H9 (cell line): ENCODE measurements around the gene POC1B. TPM values are rescaled to one million over a fixed set of nuclear protein-coding genes. Genes with fewer than 3 reads are reported as not detected.

ENCODE experiments used
- DNase-seq: peaks from one replicate; pipeline ENCODE4 v3.0.0-alpha.2; 2017
- H2AFZ ChIP-seq: one replicate; pipeline ENCODE4 v1.6.1; 2013; ENCODE audit warnings: mild to moderate bottlenecking, low read length, control low read depth, moderate library complexity
- H2AK5ac ChIP-seq: 2 replicates; pipeline ENCODE4 v1.6.1; 2013; ENCODE audit warnings: low read length, control low read depth, mixed read lengths; ENCODE audit not compliant: insufficient read length
- H2BK120ac ChIP-seq: one replicate; pipeline ENCODE4 v1.6.1; 2013; ENCODE audit warnings: low read depth, mild to moderate bottlenecking, low read length, control low read depth, inconsistent platforms; ENCODE audit not compliant: poor library complexity, severe bottlenecking
- H2BK12ac ChIP-seq: 2 replicates; pipeline ENCODE4 v1.6.1; 2013; ENCODE audit warnings: low read length, control low read depth, mixed read lengths, low read depth; ENCODE audit not compliant: insufficient read length
- H2BK15ac ChIP-seq: 2 replicates; pipeline ENCODE4 v1.6.1; 2013; ENCODE audit warnings: low read depth, low read length, control low read depth
- H2BK20ac ChIP-seq: one replicate; pipeline ENCODE4 v1.6.1; 2013; ENCODE audit warnings: low read depth, mild to moderate bottlenecking, low read length, control low read depth, inconsistent platforms; ENCODE audit not compliant: poor library complexity, severe bottlenecking
- H2BK5ac ChIP-seq: 2 replicates; pipeline ENCODE4 v1.6.1; 2013; ENCODE audit warnings: low read length, control low read depth, mixed read lengths; ENCODE audit not compliant: insufficient read length
- H3K14ac ChIP-seq: 2 replicates; pipeline ENCODE4 v1.6.1; 2013; ENCODE audit warnings: low read length, control low read depth; ENCODE audit not compliant: insufficient read depth
- H3K18ac ChIP-seq: 2 replicates; pipeline ENCODE4 v1.6.1; 2013; ENCODE audit warnings: low read depth, mild to moderate bottlenecking, mixed read lengths, low read length, control low read depth; ENCODE audit not compliant: insufficient read length
- H3K23ac ChIP-seq: 2 replicates; pipeline ENCODE4 v1.6.1; 2013; ENCODE audit warnings: low read length, control low read depth, mixed read lengths, low read depth; ENCODE audit not compliant: insufficient read length
- H3K23me2 ChIP-seq: 2 replicates; pipeline ENCODE4 v1.6.1; 2013; ENCODE audit warnings: low read depth, mild to moderate bottlenecking, mixed read lengths, low read length, control low read depth; ENCODE audit not compliant: insufficient read length, poor library complexity, severe bottlenecking
- H3K27ac ChIP-seq: 2 replicates; pipeline ENCODE4 v1.5.1; 2013; ENCODE audit warnings: low read length, control low read depth, mixed read lengths, low read depth; ENCODE audit not compliant: insufficient read length
- H3K27me3 ChIP-seq: 2 replicates; pipeline ENCODE4 v1.6.1; 2013; ENCODE audit warnings: low read length, control low read depth, inconsistent platforms; ENCODE audit not compliant: insufficient read depth
- H3K4ac ChIP-seq: 2 replicates; pipeline ENCODE4 v1.6.1; 2013; ENCODE audit warnings: low read depth, mild to moderate bottlenecking, control low read depth, inconsistent platforms, low read length, moderate library complexity
- H3K4me1 ChIP-seq: 2 replicates; pipeline ENCODE4 v1.6.1; 2013; ENCODE audit warnings: low read length, control low read depth, inconsistent platforms; ENCODE audit not compliant: insufficient read depth
- H3K4me2 ChIP-seq: 2 replicates; pipeline ENCODE4 v1.6.1; 2013; ENCODE audit warnings: low read length, control low read depth, mixed read lengths; ENCODE audit not compliant: insufficient read length, insufficient read depth
- H3K56ac ChIP-seq: 2 replicates; pipeline ENCODE4 v1.6.1; 2013; ENCODE audit warnings: low read depth, mild to moderate bottlenecking, mixed read lengths, low read length, control low read depth; ENCODE audit not compliant: insufficient read length
- H3K79me1 ChIP-seq: 2 replicates; pipeline ENCODE4 v1.6.1; 2013; ENCODE audit warnings: low read depth, mild to moderate bottlenecking, moderate library complexity, low read length, control low read depth, inconsistent platforms; ENCODE audit not compliant: insufficient read depth, poor library complexity, severe bottlenecking
- H3K79me2 ChIP-seq: 2 replicates; pipeline ENCODE4 v1.6.1; 2013; ENCODE audit warnings: low read length, control low read depth, inconsistent platforms; ENCODE audit not compliant: insufficient read depth
- H3K9ac ChIP-seq: 2 replicates; pipeline ENCODE4 v1.6.1; 2013; ENCODE audit warnings: low read length, control low read depth, mixed read lengths; ENCODE audit not compliant: insufficient read length; ENCODE audit errors: extremely low read depth
- H3K9me3 ChIP-seq: one replicate; pipeline ENCODE4 v1.6.1; 2013; ENCODE audit warnings: low read depth, low read length, inconsistent platforms; ENCODE audit not compliant: control insufficient read depth
- H3T11ph ChIP-seq: one replicate; pipeline ENCODE4 v1.6.1; 2013; ENCODE audit warnings: mild to moderate bottlenecking, low read length, control low read depth, inconsistent platforms
- H4K20me1 ChIP-seq: one replicate; pipeline ENCODE4 v1.6.1; 2013; ENCODE audit not compliant: control insufficient read depth, insufficient read length, insufficient read depth
- H4K5ac ChIP-seq: 2 replicates; pipeline ENCODE4 v1.6.1; 2013; ENCODE audit warnings: low read depth, mild to moderate bottlenecking, mixed read lengths, low read length, control low read depth; ENCODE audit not compliant: insufficient read length
- H4K8ac ChIP-seq: replicated peaks from 2 replicates; pipeline ENCODE4 v1.6.1; 2013; ENCODE audit warnings: low read length, control low read depth, mixed read lengths, low read depth; ENCODE audit not compliant: insufficient read length
- H4K91ac ChIP-seq: 2 replicates; pipeline ENCODE4 v1.6.1; 2013; ENCODE audit warnings: low read depth, mild to moderate bottlenecking, moderate library complexity, mixed read lengths, low read length, control low read depth; ENCODE audit not compliant: insufficient read length
- H3K27ac Mint-ChIP-seq, 3 experiments: 2 replicates in 2 of 3; 3 replicates in 1 of 3; pipeline ENCODE4 v1.8.0; 2020 to 2021; ENCODE audit warnings: mixed read lengths in 3 of 3, mild to moderate bottlenecking in 1 of 3, moderate library complexity in 1 of 3
- H3K27me3 Mint-ChIP-seq: 2 replicates; pipeline ENCODE4 v1.8.0; 2021; ENCODE audit warnings: low read depth, mild to moderate bottlenecking, moderate library complexity, mixed read lengths
- H3K36me3 Mint-ChIP-seq, 3 experiments: 2 replicates in 2 of 3; 3 replicates in 1 of 3; pipeline ENCODE4 v1.8.0; 2020 to 2021; ENCODE audit warnings: low read depth in 3 of 3, mixed read lengths in 3 of 3; ENCODE audit not compliant: insufficient read depth in 1 of 3
- H3K4me1 Mint-ChIP-seq, 2 experiments: 2 replicates each; pipeline ENCODE4 v1.8.0; 2020; ENCODE audit warnings: mixed read lengths in 2 of 2
- H3K4me3 Mint-ChIP-seq, 2 experiments: 2 replicates in 1 of 2; 3 replicates in 1 of 2; pipeline ENCODE4 v1.8.0; 2020 to 2021; ENCODE audit warnings: mild to moderate bottlenecking in 2 of 2, mixed read lengths in 2 of 2, moderate library complexity in 1 of 2
- H3K9me3 Mint-ChIP-seq, 2 experiments: 2 replicates in 1 of 2; 3 replicates in 1 of 2; pipeline ENCODE4 v1.8.0; 2020; ENCODE audit warnings: mild to moderate bottlenecking in 2 of 2, mixed read lengths in 2 of 2, moderate library complexity in 1 of 2
- CTCF ChIP-seq: fragments of 200-600 bp; sonication (generic); conservative IDR thresholded peaks from 3 replicates; pipeline ENCODE4 v1.8.0; 2021; ENCODE audit warnings: antibody characterized with exemption, mild to moderate bottlenecking
- total RNA-seq: library from RNA; stranded (reverse); gene quantifications from 2 replicates; pipeline ENCODE4 v1.2.1, GENCODE V29; 2021

The POC1B gene
- total RNA-seq, 1 experiment from 2014 or later: 12.5 TPM

- H3K9ac ChIP-seq: no peak overlapping the region
- no peak overlapping the region for H3T11ph ChIP-seq
- no peak overlapping the region for H3K27ac ChIP-seq
- H3K27ac Mint-ChIP-seq: no peak overlapping the region
- no peak overlapping the region for H3K4me2 ChIP-seq
- no peak overlapping the region for H2BK20ac ChIP-seq
- H2BK120ac ChIP-seq: no peak overlapping the region
- H2AFZ ChIP-seq: no peak overlapping the region
- H3K4me1 Mint-ChIP-seq: no peaks in the 10 kb centered on the region
- H4K91ac ChIP-seq: no peak overlapping the region
- H2BK15ac ChIP-seq: no peak overlapping the region
- no peak overlapping the region for H3K18ac ChIP-seq
- no peaks in the 10 kb centered on the region for H3K4me1 ChIP-seq
- no peak overlapping the region for H4K8ac ChIP-seq
- DNase-seq: no peak
- no peak overlapping the region for H2BK12ac ChIP-seq
- no peak overlapping the region for H2AK5ac ChIP-seq
- no peak overlapping the region for H2BK5ac ChIP-seq
- H3K14ac ChIP-seq: no peak overlapping the region
- no peaks in the 10 kb centered on the region for H3K27me3 Mint-ChIP-seq
- H3K9me3 Mint-ChIP-seq: no peaks in the 10 kb centered on the region
- H3K9me3 ChIP-seq: no peaks in the 10 kb centered on the region
- TF ChIP-seq CTCF: no peak
- H3K4ac ChIP-seq: no peak overlapping the region
- no peaks in the 10 kb centered on the region for H3K36me3 Mint-ChIP-seq
- no peaks in the 10 kb centered on the region for H3K23me2 ChIP-seq
- H3K23ac ChIP-seq: no peak overlapping the region
- H4K20me1 ChIP-seq: no peaks in the 10 kb centered on the region
- H3K4me3 Mint-ChIP-seq: no peak overlapping the region
- no peak overlapping the region for H3K56ac ChIP-seq
- H4K5ac ChIP-seq: no peak overlapping the region
- no peaks in the 10 kb centered on the region; the same call in 1 of the 2 replicates for H3K27me3 ChIP-seq
- no peaks in the 10 kb centered on the region for H3K79me1 ChIP-seq
- no peaks in the 10 kb centered on the region for H3K79me2 ChIP-seq
These were observed 39.2 kb upstream of the POC1B start for GRCh38 chr12:89565002-89565401.
